ENCODE results near the gene TMEM255B. TPM values are rescaled to one million over a fixed set of nuclear protein-coding genes. Genes with fewer than 3 reads are reported as not detected.

The TMEM255B gene
- polyA plus RNA-seq, 1 donor (not counting 4 experiments of a cell fraction or from before 2014, with no cell fraction given), result 7.6 TPM

DNA sequence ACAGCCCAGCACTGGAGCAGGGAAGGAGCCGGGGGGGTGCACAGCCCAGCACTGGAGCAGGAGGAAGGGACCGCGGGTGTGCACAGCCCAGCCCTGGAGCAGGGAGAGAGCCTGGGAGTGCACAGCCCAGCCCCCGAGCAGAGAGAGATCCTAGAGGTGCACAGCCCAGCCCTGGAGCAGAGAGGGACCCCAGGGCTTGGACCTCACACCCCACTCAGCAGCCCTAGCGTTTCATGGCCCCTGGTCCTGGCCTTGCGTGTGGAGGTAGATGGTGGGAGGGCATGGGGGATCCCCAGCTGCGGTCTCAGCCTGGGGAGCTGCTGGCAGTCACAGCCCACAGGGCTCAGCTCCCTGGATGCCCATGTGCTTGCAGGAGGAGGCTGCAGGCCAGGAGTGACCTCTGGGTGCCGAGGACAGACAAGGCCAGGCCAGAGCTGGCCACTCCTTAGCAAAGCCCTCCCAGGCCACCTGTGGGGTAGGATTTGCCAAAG, 79.7 kb downstream of the TMEM255B start:
- peaks cover 28 to 45% of the 10 kb centered on the region in 2 experiments for H3K36me3 ChIP-seq (ENCODE audit: control insufficient read depth in 2 of 2, extremely low read depth in 1 of 2, insufficient read depth in 2 of 2, low read length in 2 of 2)
- peak overlapping the region; percentile 28 for H3K9ac ChIP-seq (ENCODE audit: control insufficient read depth, extremely low read depth, insufficient read depth, low read length)
- H4K20me1 ChIP-seq (ENCODE audit: control insufficient read depth, extremely low read depth, insufficient read depth, low read length), result peaks cover 2% of the 10 kb centered on the region
- peak overlapping the region; percentile 81 for H3K4me2 ChIP-seq (ENCODE audit: control insufficient read depth, extremely low read depth, insufficient read depth, low read depth, low read length)
- no peaks in the 10 kb centered on the region for H3K9me3 ChIP-seq (ENCODE audit: control insufficient read depth, low read depth, low read length)
- peak overlapping the region; percentile 11 to 43 (median 40) for H3K4me3 ChIP-seq (ENCODE audit: control insufficient read depth in 2 of 3, extremely low read depth in 1 of 3, insufficient read depth in 2 of 3, low read depth in 1 of 3, low read length in 3 of 3)
- DNase-seq (ENCODE audit: low read depth, low spot score) (no peak), FAIRE-seq (no peak)
- no peaks in the 10 kb centered on the region for H3K9me1 ChIP-seq (ENCODE audit: control insufficient read depth, extremely low read depth, insufficient read depth, low read length)
- H3K79me2 ChIP-seq (ENCODE audit: control insufficient read depth, insufficient read depth, low read length), result peaks cover 37% of the 10 kb centered on the region
- dilution Hi-C loops (cut with MboI; ENCODE audit: extremely low pct_ligation_motif_present, low sequenced_read_pairs), result no loop called here
- peak overlapping the region; percentile 31 for H3K27ac ChIP-seq (ENCODE audit: control insufficient read depth, insufficient read depth, low read length)
- no peak for TF ChIP-seq EZH2 (IDR thresholded peaks at IDR 0.05; ENCODE audit: low read length)
- TF ChIP-seq, protein P1, sequence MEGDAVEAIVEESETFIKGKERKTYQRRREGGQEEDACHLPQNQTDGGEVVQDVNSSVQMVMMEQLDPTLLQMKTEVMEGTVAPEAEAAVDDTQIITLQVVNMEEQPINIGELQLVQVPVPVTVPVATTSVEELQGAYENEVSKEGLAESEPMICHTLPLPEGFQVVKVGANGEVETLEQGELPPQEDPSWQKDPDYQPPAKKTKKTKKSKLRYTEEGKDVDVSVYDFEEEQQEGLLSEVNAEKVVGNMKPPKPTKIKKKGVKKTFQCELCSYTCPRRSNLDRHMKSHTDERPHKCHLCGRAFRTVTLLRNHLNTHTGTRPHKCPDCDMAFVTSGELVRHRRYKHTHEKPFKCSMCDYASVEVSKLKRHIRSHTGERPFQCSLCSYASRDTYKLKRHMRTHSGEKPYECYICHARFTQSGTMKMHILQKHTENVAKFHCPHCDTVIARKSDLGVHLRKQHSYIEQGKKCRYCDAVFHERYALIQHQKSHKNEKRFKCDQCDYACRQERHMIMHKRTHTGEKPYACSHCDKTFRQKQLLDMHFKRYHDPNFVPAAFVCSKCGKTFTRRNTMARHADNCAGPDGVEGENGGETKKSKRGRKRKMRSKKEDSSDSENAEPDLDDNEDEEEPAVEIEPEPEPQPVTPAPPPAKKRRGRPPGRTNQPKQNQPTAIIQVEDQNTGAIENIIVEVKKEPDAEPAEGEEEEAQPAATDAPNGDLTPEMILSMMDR (optimal IDR thresholded peaks at IDR 0.05 in 1 of 3, IDR thresholded peaks at IDR 0.05 in 1 of 3, conservative IDR thresholded peaks at IDR 0.05 in 1 of 3; ENCODE audit: extremely low read depth in 1 of 3, insufficient read depth in 2 of 3, low read length in 3 of 3), result no peak
- H2AFZ ChIP-seq (ENCODE audit: control insufficient read depth, low read length), result no peak overlapping the region
- no peaks in the 10 kb centered on the region for H3K27me3 ChIP-seq (ENCODE audit: control insufficient read depth, extremely low read depth, insufficient read depth, low read length)
- H3K4me1 ChIP-seq (ENCODE audit: control insufficient read depth, extremely low read depth, insufficient read depth, low read length), result peaks cover 54% of the 10 kb centered on the region

DNA sequence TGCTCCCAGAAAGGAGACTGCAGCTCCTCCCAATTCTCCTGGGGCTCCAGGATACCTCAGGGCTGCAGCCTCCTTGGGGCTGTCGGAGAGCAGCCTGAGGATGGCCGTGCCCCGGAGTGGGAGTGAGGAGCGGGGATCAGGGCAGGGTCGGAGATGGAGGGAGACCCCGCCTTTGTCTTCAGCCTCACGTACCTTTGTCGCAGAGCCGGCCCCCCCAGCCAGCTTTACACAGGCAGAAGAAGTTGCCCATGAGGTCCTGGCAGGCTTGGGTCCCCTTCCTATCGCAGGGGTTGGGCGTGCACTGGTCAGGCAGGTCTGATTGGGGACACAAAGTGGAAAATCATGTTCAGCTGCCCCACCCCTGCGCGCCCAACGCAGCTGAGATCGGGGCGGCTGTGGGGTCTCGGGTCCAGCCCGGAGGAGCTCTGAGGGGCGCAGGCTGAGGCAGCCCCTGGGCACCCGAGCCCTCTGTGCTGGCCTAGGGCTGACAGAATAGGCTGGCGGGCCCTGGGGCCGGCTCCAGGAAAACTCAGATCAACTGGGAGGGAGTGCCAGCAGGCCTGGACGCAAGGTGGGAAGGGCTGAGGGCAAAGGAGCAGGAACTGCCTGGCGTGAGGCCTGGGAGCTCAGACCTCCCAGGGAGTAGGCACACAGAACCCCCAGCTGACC, 80.6 kb downstream of the TMEM255B start:
- Histone ChIP-seq H4K20me1 (ENCODE audit: control insufficient read depth, extremely low read depth, insufficient read depth, low read length) (peaks cover 6% of the 10 kb centered on the region), H3K4me2 (ENCODE audit: control insufficient read depth, extremely low read depth, insufficient read depth, low read depth, low read length) (peak overlapping the region; percentile 81), H2AFZ (ENCODE audit: control insufficient read depth, low read length) (no peak overlapping the region), H3K4me1 (ENCODE audit: control insufficient read depth, extremely low read depth, insufficient read depth, low read length) (peaks cover 57% of the 10 kb centered on the region), H3K9me3 (ENCODE audit: control insufficient read depth, low read depth, low read length) (no peaks in the 10 kb centered on the region), H3K9me1 (ENCODE audit: control insufficient read depth, extremely low read depth, insufficient read depth, low read length) (no peaks in the 10 kb centered on the region), H3K79me2 (ENCODE audit: control insufficient read depth, insufficient read depth, low read length) (peaks cover 44% of the 10 kb centered on the region), H3K4me3 (ENCODE audit: control insufficient read depth in 2 of 3, extremely low read depth in 1 of 3, insufficient read depth in 2 of 3, low read depth in 1 of 3, low read length in 3 of 3) (peak overlapping the region in 2 of 3 experiments; percentile 18 to 27), H3K9ac (ENCODE audit: control insufficient read depth, extremely low read depth, insufficient read depth, low read length) (peak overlapping the region; percentile 54), H3K27ac (ENCODE audit: control insufficient read depth, insufficient read depth, low read length) (peak overlapping the region; percentile 31), H3K36me3 (ENCODE audit: control insufficient read depth in 2 of 2, extremely low read depth in 1 of 2, insufficient read depth in 2 of 2, low read length in 2 of 2) (peaks cover 31 to 44% of the 10 kb centered on the region in 2 experiments), H3K27me3 (ENCODE audit: control insufficient read depth, extremely low read depth, insufficient read depth, low read length) (no peaks in the 10 kb centered on the region)
- DNase-seq (ENCODE audit: low read depth, low spot score), result no peak
- TF ChIP-seq, protein P1 (optimal IDR thresholded peaks at IDR 0.05 in 1 of 3, IDR thresholded peaks at IDR 0.05 in 1 of 3, conservative IDR thresholded peaks at IDR 0.05 in 1 of 3; ENCODE audit: extremely low read depth in 1 of 3, insufficient read depth in 2 of 3, low read length in 3 of 3), result no peak
- TF ChIP-seq EZH2 (IDR thresholded peaks at IDR 0.05; ENCODE audit: low read length), result no peak
- dilution Hi-C loops (cut with MboI; ENCODE audit: extremely low pct_ligation_motif_present, low sequenced_read_pairs), result no loop called here
- no peak for FAIRE-seq
